Gastroesophageal sphincter (tissue), 3 donors: ENCODE results near the gene UST.

Experiments
- EP300 ChIP-seq: sonication (generic); formaldehyde crosslinking; IDR thresholded peaks from one replicate; pipeline ENCODE4 v1.6.1; 2017; ENCODE audit warnings: antibody characterized with exemption, mild to moderate bottlenecking
- POLR2A ChIP-seq, 2 donors: fragments of 450-650 bp; IDR thresholded peaks; one replicate each; pipeline ENCODE4 v1.6.1; 2017; ENCODE audit warnings: antibody characterized with exemption in 2 of 2, mild to moderate bottlenecking in 2 of 2, moderate library complexity in 1 of 2
- POLR2AphosphoS5 ChIP-seq: sonication (generic); formaldehyde crosslinking; IDR thresholded peaks from one replicate; pipeline ENCODE4 v1.6.1; 2017; ENCODE audit warnings: antibody characterized with exemption
- TF ChIP-seq, protein P1 (sequence below), 4 experiments: fragments of 200-600 bp in 2 of 4; fragments of 450-650 bp in 2 of 4; sonication (generic) in 1 of 4; IDR thresholded peaks; one replicate each; pipeline ENCODE4 v1.5.1; 2017 to 2019; ENCODE audit warnings: antibody characterized with exemption in 4 of 4, mild to moderate bottlenecking in 2 of 4, moderate library complexity in 2 of 4

DNA sequence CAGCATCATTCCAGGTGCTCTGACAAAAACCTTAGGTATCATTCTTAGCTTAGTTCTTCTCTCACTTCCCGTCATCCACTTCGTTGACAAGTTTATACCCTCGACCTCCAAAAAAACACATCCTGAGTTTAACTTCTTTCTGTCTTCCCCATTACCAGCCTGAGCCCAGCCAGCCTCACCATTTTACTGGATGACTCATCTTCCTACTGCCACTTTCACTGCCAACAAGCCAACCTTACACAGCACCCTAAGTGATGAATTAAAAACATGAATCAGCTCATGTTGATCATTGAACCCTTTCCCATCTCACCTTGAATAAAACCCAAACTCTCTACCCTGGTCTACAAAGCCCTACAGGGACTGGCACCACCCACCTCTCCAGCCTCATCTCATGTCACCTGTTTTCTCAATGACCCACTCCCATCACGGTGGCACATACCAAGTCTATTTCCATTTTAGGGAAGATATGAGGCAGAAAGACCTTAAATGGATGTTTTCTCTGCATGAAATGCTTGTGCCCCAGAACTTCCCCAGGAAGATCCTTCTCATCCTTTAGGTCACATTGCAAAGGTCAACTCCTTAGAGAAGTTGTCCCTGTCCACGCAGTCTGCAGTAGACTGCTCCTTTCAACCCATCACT lies 9.9 kb upstream of the UST start:
- TF ChIP-seq, protein P1, sequence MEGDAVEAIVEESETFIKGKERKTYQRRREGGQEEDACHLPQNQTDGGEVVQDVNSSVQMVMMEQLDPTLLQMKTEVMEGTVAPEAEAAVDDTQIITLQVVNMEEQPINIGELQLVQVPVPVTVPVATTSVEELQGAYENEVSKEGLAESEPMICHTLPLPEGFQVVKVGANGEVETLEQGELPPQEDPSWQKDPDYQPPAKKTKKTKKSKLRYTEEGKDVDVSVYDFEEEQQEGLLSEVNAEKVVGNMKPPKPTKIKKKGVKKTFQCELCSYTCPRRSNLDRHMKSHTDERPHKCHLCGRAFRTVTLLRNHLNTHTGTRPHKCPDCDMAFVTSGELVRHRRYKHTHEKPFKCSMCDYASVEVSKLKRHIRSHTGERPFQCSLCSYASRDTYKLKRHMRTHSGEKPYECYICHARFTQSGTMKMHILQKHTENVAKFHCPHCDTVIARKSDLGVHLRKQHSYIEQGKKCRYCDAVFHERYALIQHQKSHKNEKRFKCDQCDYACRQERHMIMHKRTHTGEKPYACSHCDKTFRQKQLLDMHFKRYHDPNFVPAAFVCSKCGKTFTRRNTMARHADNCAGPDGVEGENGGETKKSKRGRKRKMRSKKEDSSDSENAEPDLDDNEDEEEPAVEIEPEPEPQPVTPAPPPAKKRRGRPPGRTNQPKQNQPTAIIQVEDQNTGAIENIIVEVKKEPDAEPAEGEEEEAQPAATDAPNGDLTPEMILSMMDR (IDR thresholded peaks at IDR 0.05): no peak
- TF ChIP-seq POLR2AphosphoS5 (no peak), POLR2A (IDR thresholded peaks at IDR 0.05) (no peak), EP300 (no peak)
